Loucy (cell line): ENCODE results near the gene GNRHR.

Source experiments
- H2AFZ ChIP-seq: fragments of 200-600 bp; sonication (generic); 2 replicates; pipeline ENCODE4 v1.6.0; 2016; ENCODE audit warnings: antibody characterized with exemption, mild to moderate bottlenecking, low read length, moderate library complexity
- H3F3A ChIP-seq: fragments of 200-600 bp; 2 replicates; pipeline ENCODE4 v1.6.0; 2016; ENCODE audit warnings: antibody characterized with exemption, low read depth, mild to moderate bottlenecking
- H3K27me3 ChIP-seq: fragments of 200-600 bp; sonication (generic); 2 replicates; pipeline ENCODE4 v1.6.1; 2014; ENCODE audit warnings: low read length, mild to moderate bottlenecking; ENCODE audit not compliant: insufficient read depth, poor library complexity, severe bottlenecking
- H3K36me3 ChIP-seq: fragments of 200-600 bp; sonication (generic); 2 replicates; pipeline ENCODE4 v1.6.1; 2016; ENCODE audit warnings: low read length; ENCODE audit not compliant: insufficient read depth
- H3K4me1 ChIP-seq: fragments of 200-600 bp; sonication (generic); 2 replicates; pipeline ENCODE4 v1.5.1; 2014; ENCODE audit warnings: low read length, mild to moderate bottlenecking; ENCODE audit not compliant: insufficient read depth, poor library complexity, severe bottlenecking
- H3K4me2 ChIP-seq: fragments of 200-600 bp; sonication (generic); 2 replicates; pipeline ENCODE4 v1.6.0; 2014; ENCODE audit warnings: antibody characterized with exemption, low read length, low read depth, mild to moderate bottlenecking; ENCODE audit not compliant: poor library complexity, severe bottlenecking
- H3K4me3 ChIP-seq: fragments of 200-600 bp; sonication (generic); 2 replicates; pipeline ENCODE4 v1.5.1; 2014; ENCODE audit warnings: low read length, mild to moderate bottlenecking, mixed read lengths; ENCODE audit not compliant: poor library complexity, severe bottlenecking
- H3K79me2 ChIP-seq: fragments of 200-600 bp; sonication (generic); 2 replicates; pipeline ENCODE4 v1.6.1; 2014; ENCODE audit warnings: low read length; ENCODE audit not compliant: insufficient read depth
- H3K9ac ChIP-seq: fragments of 200-600 bp; sonication (generic); 2 replicates; pipeline ENCODE4 v1.6.0; 2014; ENCODE audit warnings: mild to moderate bottlenecking, low read depth, low read length, moderate library complexity; ENCODE audit not compliant: poor library complexity, severe bottlenecking
- H3K9me2 ChIP-seq: fragments of 200-600 bp; sonication (generic); replicated peaks from 2 replicates; pipeline ENCODE4 v1.6.1; 2016; ENCODE audit warnings: low read depth, low read length, mixed read lengths
- H3K9me3 ChIP-seq: fragments of 200-600 bp; sonication (generic); 2 replicates; pipeline ENCODE4 v1.6.1; 2014; ENCODE audit warnings: mild to moderate bottlenecking, antibody characterized with exemption, low read length, low read depth; ENCODE audit not compliant: insufficient read depth
- H4K20me1 ChIP-seq: fragments of 200-600 bp; sonication (generic); 2 replicates; pipeline ENCODE4 v1.6.0; 2014; ENCODE audit warnings: antibody characterized with exemption, low read length, mild to moderate bottlenecking; ENCODE audit not compliant: insufficient read depth, poor library complexity, severe bottlenecking
- CTCF ChIP-seq: fragments of 200-600 bp; sonication (generic); conservative IDR thresholded peaks from 2 replicates; pipeline ENCODE4 v1.5.1; 2014; ENCODE audit warnings: mild to moderate bottlenecking, antibody characterized with exemption, low read length
- EZH2phosphoT487 ChIP-seq: fragments of 200-600 bp; IDR thresholded peaks from 2 replicates; pipeline ENCODE4 v1.6.1; 2018; ENCODE audit warnings: antibody characterized with exemption, mild to moderate bottlenecking, moderate library complexity, borderline replicate concordance

Gene GNRHR

GRCh38 chr4:67776746-67777145 is 22.6 kb upstream of the GNRHR start:
- Histone ChIP-seq H3K9me2 (no peaks in the 10 kb centered on the region), H3K9me3 (no peaks in the 10 kb centered on the region), H3K9ac (no peak overlapping the region), H3K4me1 (no peaks in the 10 kb centered on the region), H3K4me2 (no peak overlapping the region), H3K4me3 (no peak overlapping the region), H3F3A (no peaks in the 10 kb centered on the region), H3K36me3 (no peaks in the 10 kb centered on the region), H3K79me2 (no peaks in the 10 kb centered on the region), H4K20me1 (no peaks in the 10 kb centered on the region), H2AFZ (no peak overlapping the region), H3K27me3 (no peaks in the 10 kb centered on the region)
- no peak for TF ChIP-seq EZH2phosphoT487
- TF ChIP-seq CTCF = no peak

- no peak overlapping the region for H3K4me2 ChIP-seq
- no peak overlapping the region for H3K9ac ChIP-seq
- H2AFZ ChIP-seq = no peak overlapping the region
- no peaks in the 10 kb centered on the region for H3K9me3 ChIP-seq
- no peaks in the 10 kb centered on the region for H3K27me3 ChIP-seq
- no peaks in the 10 kb centered on the region for H3F3A ChIP-seq
- H3K79me2 ChIP-seq = no peaks in the 10 kb centered on the region
- TF ChIP-seq EZH2phosphoT487 (no peak), CTCF (no peak)
- no peaks in the 10 kb centered on the region for H3K9me2 ChIP-seq
- no peaks in the 10 kb centered on the region for H4K20me1 ChIP-seq
- H3K4me3 ChIP-seq = no peak overlapping the region
- no peaks in the 10 kb centered on the region for H3K36me3 ChIP-seq
- H3K4me1 ChIP-seq = no peaks in the 10 kb centered on the region
These were observed 16.2 kb upstream of the GNRHR start for GRCh38 chr4:67770422-67770821.

- H3K36me3 ChIP-seq = no peaks in the 10 kb centered on the region
- H4K20me1 ChIP-seq = no peaks in the 10 kb centered on the region
- TF ChIP-seq CTCF (no peak), EZH2phosphoT487 (no peak)
- H3K4me1 ChIP-seq = no peaks in the 10 kb centered on the region
- H2AFZ ChIP-seq = no peak overlapping the region
- H3K9ac ChIP-seq = no peak overlapping the region
- H3K27me3 ChIP-seq = no peaks in the 10 kb centered on the region
- H3F3A ChIP-seq = no peaks in the 10 kb centered on the region
- H3K4me2 ChIP-seq = no peak overlapping the region
- no peaks in the 10 kb centered on the region for H3K9me3 ChIP-seq
- H3K4me3 ChIP-seq = no peak overlapping the region
- H3K9me2 ChIP-seq = no peaks in the 10 kb centered on the region
- no peaks in the 10 kb centered on the region for H3K79me2 ChIP-seq
These were observed 11.7 kb upstream of the GNRHR start for GRCh38 chr4:67765928-67766327.
